NCI-H2196 (cell line): ENCODE results near the gene MYPOP.

ENCODE experiments used
- DNase-seq: peaks from one replicate; lab custom pipeline; 2025; ENCODE audit not compliant: unreplicated experiment; lab: John Stamatoyannopoulos, UW

MYPOP gene, protein sequence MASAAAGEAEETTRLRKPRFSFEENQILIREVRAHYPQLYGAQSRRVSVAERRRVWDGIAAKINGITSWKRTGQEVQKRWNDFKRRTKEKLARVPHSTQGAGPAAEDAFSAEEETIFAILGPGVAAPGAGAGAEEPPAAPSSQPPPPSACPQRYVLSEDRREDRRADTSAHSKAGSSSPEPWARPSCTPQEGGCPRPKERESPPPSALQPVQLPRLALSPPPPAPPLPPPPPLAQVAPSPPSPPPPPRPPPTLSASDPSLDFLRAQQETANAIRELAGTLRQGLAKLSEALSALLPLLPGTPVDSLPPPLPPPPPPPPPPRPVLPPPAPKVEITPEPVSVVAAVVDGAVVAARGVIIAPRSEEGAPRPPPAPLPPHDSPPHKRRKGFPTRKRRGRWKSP

GRCh38 chr19:45901912-45902650 lies at the start of gene MYPOP:
Gene MYPOP, minus strand, starts transcription at chr19:45902613. Its CDS starts 840 bp downstream, at chr19:45901773.
- DNase-seq: no peak

DNA sequence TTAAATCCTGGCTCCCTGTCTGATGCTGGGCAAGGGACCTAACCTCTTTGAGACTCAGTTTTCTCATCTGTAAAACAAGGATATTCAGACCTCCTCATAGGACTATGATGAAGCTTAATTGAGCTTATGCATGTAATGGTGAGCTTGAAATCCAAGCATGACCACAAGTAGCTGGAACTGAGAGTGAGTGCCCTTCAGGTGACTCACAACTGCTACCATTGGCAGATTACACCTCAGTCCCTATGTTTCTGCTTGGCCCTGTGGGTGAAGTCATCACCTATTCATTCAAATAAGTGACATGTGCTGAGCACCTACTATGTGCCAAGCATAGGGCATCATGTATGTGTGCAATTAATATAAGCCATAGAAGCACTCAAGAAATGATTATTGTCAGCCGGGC lies 45.5 kb upstream of the MYPOP start:
- no peak for DNase-seq

DNA sequence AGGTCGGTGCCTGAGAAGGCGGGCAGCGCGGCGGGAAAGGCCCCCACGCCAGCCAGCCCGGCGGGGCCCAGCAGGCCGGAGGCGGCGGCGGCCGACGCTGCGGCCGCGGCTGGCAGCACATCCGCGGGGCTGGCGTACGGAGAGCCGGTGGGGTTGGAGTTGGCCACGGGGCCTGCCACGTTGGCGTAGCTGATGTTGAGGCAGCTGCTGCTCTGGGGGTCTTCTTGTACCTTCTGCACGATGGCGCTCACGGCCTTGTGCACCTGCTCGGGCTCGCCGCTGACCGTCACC lies 38.0 kb upstream of the MYPOP start:
- DNase-seq: no peak

GRCh38 chr19:45939792-45940514 lies 37.5 kb upstream of the MYPOP start:
- DNase-seq: no peak

GRCh38 chr19:45938733-45939319 lies 36.4 kb upstream of the MYPOP start:
- no peak for DNase-seq

- no peak for DNase-seq
Measured at GRCh38 chr19:45935267-45935666, 32.9 kb upstream of the MYPOP start.

GRCh38 chr19:45934551-45935230 lies 32.3 kb upstream of the MYPOP start:
- DNase-seq: no peak

DNA sequence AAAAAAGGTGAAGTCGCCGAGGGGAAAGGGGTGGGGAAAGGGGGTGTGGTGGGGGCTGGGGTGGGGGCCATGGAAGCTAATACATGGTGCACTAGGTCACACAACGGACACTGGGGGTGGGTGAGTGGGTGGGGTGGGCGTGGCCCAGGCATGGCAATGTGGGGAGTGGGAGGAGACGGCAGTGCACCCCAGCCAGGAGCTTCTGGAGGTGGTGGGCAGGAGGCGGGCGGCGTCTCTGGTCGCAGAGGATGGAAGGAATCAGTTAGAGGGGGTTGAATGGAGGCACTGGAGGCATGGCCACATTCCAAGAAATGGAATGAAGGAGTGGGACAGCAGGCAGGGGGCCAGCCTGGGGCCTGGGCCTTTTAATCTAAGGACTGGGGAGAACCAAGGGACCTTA lies 31.3 kb upstream of the MYPOP start:
- no peak for DNase-seq

GRCh38 chr19:45931055-45931454 lies 28.6 kb upstream of the MYPOP start:
- DNase-seq: no peak

DNA sequence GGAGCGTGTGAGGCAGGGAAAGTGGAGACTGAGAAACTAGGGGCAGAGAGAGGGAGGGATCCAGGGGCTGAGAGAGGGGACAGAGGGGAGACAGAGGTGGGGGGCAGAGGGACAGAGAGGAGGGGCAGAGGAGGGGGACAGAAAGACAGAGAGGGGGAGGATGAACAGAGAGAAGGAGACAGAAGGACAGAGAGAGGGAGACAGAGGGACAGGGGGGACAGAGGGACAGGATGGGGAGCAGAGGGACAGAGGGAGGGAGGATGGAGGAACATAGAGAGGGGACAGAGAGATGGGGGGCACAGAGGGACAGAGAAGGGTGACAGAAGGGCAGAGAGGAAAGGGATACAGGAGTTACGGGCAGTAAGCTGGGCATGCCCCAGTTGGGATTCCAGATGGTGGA lies 26.8 kb upstream of the MYPOP start:
- no peak for DNase-seq

DNA sequence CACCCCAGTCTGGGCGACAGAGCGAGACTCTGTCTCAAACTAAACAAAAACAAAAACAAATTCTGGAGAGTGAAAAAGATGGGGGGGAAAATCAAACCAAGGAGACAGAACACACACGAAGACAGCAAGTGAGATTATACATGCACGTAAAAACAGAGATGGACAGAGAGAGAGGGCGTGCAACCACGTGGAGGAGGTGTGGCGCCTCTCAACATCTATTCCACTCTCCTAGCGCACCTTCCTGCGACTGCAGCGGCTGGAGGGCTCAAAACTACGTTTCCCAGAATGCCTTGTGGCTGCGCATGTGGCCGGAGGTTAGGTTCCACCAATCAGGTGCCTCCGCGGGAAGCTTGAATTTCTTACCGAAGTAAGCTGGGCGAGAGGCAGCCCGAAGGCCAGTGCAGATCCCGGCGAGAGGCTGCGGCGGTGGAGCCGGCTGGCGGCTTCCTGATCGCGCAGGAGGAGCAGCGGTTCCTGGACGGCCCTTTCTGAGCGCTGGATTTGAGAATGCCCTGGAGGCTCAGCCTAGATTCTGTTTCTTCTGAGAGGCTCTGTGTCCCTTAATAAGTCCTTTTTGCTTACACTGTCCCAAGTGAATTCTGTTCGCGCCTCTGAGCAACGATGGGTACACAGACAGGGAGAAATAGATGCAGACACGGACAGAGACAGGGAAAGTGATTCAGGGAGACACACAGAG lies 25.3 kb upstream of the MYPOP start:
- DNase-seq: peak; percentile 96

DNA sequence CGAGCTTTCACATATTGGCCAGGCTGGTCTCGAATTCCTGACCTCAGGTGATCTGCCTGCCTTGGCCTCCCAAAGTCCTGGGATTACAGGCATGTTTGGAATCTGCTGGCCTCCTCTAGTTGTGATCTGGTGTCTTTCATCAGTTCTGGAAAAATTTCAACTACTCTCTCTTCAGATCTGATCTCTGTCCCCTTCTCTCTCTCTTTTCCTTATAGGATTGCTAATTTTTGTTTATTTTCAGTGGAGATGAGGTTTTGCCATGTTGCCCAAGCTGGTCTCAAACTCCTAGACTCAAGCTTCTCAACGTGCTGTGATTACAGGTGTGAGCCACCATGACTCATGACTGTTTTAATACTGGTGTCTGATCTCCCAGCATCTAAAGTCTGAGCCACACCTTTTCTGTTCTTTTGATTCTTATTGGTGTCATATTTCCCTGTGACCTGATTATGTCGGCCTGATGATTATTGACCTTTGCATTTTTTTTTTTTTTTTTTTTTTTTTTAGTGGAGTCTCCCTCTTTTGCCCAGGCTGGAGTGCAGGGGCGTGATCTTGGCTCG lies 22.6 kb upstream of the MYPOP start:
- DNase-seq: no peak

DNA sequence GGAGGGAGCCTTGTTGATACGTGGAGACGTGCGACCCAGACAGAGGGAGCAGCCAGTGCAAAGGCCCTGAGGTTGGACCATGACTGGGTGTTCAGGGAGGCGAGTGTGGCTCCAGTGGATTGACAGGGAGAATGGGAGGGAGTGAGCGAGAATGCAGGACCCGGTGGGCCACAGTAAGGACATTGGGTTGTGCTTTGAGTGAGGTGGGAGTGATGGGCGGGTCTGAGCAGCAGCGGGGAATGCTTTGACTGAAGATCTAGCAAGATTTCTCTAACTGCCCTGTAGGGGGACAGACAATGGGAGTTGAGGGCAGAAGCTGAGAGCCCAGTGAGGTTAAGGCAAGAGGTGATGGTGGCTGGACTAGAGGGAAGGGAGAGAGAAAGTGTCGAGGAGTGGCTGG lies 19.9 kb upstream of the MYPOP start:
- no peak for DNase-seq

DNA sequence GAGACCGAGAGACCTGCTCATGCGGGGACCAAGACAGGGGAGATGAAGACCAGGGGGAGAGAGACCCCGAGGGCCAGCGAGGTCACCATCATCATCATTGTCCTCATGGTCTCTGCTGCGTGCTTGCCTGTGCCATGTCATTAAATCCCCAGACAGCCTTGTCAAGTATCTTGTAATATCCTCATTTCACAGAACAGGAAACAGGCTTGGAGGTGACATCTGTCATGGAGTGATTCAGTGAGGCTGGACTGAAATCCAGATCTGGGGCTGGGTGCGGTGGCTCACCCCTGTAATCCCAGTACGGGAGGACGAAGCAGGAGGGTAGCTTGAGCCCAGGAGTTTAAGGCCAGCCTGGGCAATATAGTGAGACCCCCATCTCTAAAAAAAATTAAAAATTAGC lies 18.0 kb upstream of the MYPOP start:
- no peak for DNase-seq

DNA sequence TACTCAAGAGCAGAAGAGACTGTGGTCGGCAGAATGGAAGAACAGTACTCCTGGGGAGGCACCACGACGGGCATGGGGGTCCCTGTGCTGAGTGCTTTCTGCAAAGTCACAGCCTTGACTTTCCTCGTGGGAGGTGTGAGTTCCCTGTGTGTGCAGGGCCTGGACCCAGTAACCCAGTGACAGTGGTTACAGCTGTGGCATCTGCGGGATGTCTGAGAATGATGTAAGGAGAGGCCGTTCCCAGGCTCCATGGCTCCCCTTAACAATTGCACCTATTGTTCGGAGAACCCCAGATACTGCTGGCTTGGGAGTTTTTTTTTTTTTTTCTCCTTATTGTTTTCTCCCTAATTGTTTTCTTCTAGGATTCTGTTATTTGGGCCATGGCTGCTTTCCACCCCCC lies 17.3 kb upstream of the MYPOP start:
- no peak for DNase-seq

GRCh38 chr19:45918721-45919120 lies 16.3 kb upstream of the MYPOP start:
- DNase-seq: no peak

GRCh38 chr19:45917421-45918091 lies 15.1 kb upstream of the MYPOP start:
- DNase-seq: no peak

GRCh38 chr19:45913874-45914830 lies 11.7 kb upstream of the MYPOP start, which contains the start of gene NANOS2:
Gene NANOS2, minus strand, starts transcription at chr19:45914778. Its CDS starts 85 bp downstream, at chr19:45914693.
- no peak for DNase-seq
